CD14-positive monocyte (primary cell): ENCODE data around the gene RGS3. TPM values are rescaled to one million over a fixed set of nuclear protein-coding genes. Genes with fewer than 3 reads are reported as not detected.

Experiments used
- DNase-seq, 3 donors: peaks; one replicate each; pipeline ENCODE4 v3.0.0-alpha.2; 2011 to 2022
- H2AFZ ChIP-seq: 2 replicates; pipeline ENCODE4 v1.6.0; 2012; ENCODE audit warnings: mild to moderate bottlenecking, low read depth, low read length, inconsistent platforms; ENCODE audit not compliant: insufficient read depth, poor library complexity, severe bottlenecking
- H3K27ac ChIP-seq, 2 donors: 1 replicate in 1 of 2; 2 replicates in 1 of 2; pipeline ENCODE4 v1.5.1; 2012 to 2013; ENCODE audit warnings: low read length in 2 of 2, control low read depth in 1 of 2, inconsistent platforms in 1 of 2, low read depth in 1 of 2, mild to moderate bottlenecking in 1 of 2
- H3K27me3 ChIP-seq, 2 donors: one replicate each; pipeline versions ENCODE4 v1.6.0 to v1.6.1; 2011 to 2013; ENCODE audit warnings: low read length in 2 of 2; ENCODE audit not compliant: control insufficient read depth in 2 of 2, insufficient read depth in 2 of 2
- H3K36me3 ChIP-seq, 2 donors: replicated peaks in 1 of 2; 1 replicate in 1 of 2; 2 replicates in 1 of 2; pipeline versions ENCODE4 v1.5.1 to v1.6.1; 2012 to 2013; ENCODE audit warnings: low read length in 2 of 2, control low read depth in 1 of 2, inconsistent platforms in 1 of 2, mild to moderate bottlenecking in 1 of 2; ENCODE audit not compliant: insufficient read depth in 2 of 2, control insufficient read depth in 1 of 2
- H3K4me1 ChIP-seq, 2 donors: 1 replicate in 1 of 2; 2 replicates in 1 of 2; pipeline versions ENCODE4 v1.5.1 to v1.6.1; 2012 to 2013; ENCODE audit warnings: low read length in 2 of 2, control low read depth in 1 of 2, inconsistent platforms in 1 of 2, mild to moderate bottlenecking in 1 of 2, moderate library complexity in 1 of 2; ENCODE audit not compliant: insufficient read depth in 2 of 2, control insufficient read depth in 1 of 2
- H3K4me2 ChIP-seq: replicated peaks from 2 replicates; pipeline ENCODE3; 2012; ENCODE audit warnings: low read length, moderate library complexity, mild to moderate bottlenecking; ENCODE audit not compliant: poor library complexity, severe bottlenecking; ENCODE audit errors: extremely low read depth
- H3K4me3 ChIP-seq, 3 experiments: fragments of 200-600 bp in 1 of 3; sonication (generic) in 1 of 3; replicated peaks in 1 of 3; 1 replicate in 2 of 3; 2 replicates in 1 of 3; pipeline ENCODE4 v1.5.1; 2011 to 2013; ENCODE audit warnings: low read length in 3 of 3, mild to moderate bottlenecking in 3 of 3, control low read depth in 2 of 3, low read depth in 2 of 3, inconsistent platforms in 1 of 3, moderate library complexity in 1 of 3
- H3K79me2 ChIP-seq: 2 replicates; pipeline ENCODE4 v1.6.0; 2012; ENCODE audit warnings: mild to moderate bottlenecking, control low read depth, inconsistent platforms, low read length, moderate library complexity; ENCODE audit not compliant: insufficient read depth
- H3K9ac ChIP-seq: 2 replicates; pipeline ENCODE4 v1.6.0; 2017; ENCODE audit warnings: low read length, mild to moderate bottlenecking; ENCODE audit not compliant: insufficient read depth, poor library complexity, severe bottlenecking
- H3K9me3 ChIP-seq, 2 donors: replicated peaks in 1 of 2; 1 replicate in 1 of 2; 2 replicates in 1 of 2; pipeline versions ENCODE4 v1.5.1 to v1.6.1; 2012 to 2013; ENCODE audit warnings: low read length in 2 of 2, control low read depth in 1 of 2; ENCODE audit not compliant: control insufficient read depth in 1 of 2, insufficient read depth in 1 of 2
- H4K20me1 ChIP-seq: 2 replicates; pipeline ENCODE4 v1.6.0; 2012; ENCODE audit warnings: mild to moderate bottlenecking, low read length, control low read depth, moderate library complexity; ENCODE audit not compliant: insufficient read depth
- H3K27ac Mint-ChIP-seq, 7 donors: one replicate each; pipeline ENCODE4 v1.8.0; 2020; ENCODE audit warnings: mild to moderate bottlenecking in 7 of 7, mixed read lengths in 7 of 7, moderate library complexity in 6 of 7, inconsistent platforms in 2 of 7
- H3K27me3 Mint-ChIP-seq, 3 donors: one replicate each; pipeline ENCODE4 v1.8.0; 2021 to 2022; ENCODE audit warnings: low read depth in 3 of 3, mild to moderate bottlenecking in 3 of 3, mixed read lengths in 3 of 3, moderate library complexity in 3 of 3, inconsistent platforms in 1 of 3
- H3K36me3 Mint-ChIP-seq, 2 donors: one replicate each; pipeline ENCODE4 v1.8.0; 2020; ENCODE audit warnings: mixed read lengths in 2 of 2, inconsistent platforms in 1 of 2, mild to moderate bottlenecking in 1 of 2
- H3K4me1 Mint-ChIP-seq: one replicate; pipeline ENCODE4 v1.8.0; 2020; ENCODE audit warnings: mild to moderate bottlenecking, mixed read lengths
- H3K4me3 Mint-ChIP-seq, 2 donors: one replicate each; pipeline ENCODE4 v1.8.0; 2020; ENCODE audit warnings: mild to moderate bottlenecking in 2 of 2, mixed read lengths in 2 of 2, moderate library complexity in 1 of 2
- H3K9me3 Mint-ChIP-seq, 7 donors: one replicate each; pipeline ENCODE4 v1.8.0; 2020 to 2022; ENCODE audit warnings: mixed read lengths in 7 of 7, mild to moderate bottlenecking in 6 of 7, moderate library complexity in 6 of 7, inconsistent platforms in 2 of 7
- WGBS: methylation state at CpG from one replicate; pipeline ENCODE4 v1.1.5; 2013; ENCODE audit warnings: missing lambda C conversion rate; ENCODE audit not compliant: insufficient coverage; 5-methylcytosine and 5-hydroxymethylcytosine counted together
- intact Hi-C, 2 donors: fragments of 100-400 bp; cut with micrococcal nuclease; formaldehyde crosslinking; loops; one replicate each; pipeline versions ENCODE4 v1.15.0 to v1.15.1; 2023
- polyA plus RNA-seq, 3 donors: library from polyadenylated mRNA; depleted of rRNA in 1 of 3; unstranded in 2 of 3; stranded (reverse) in 1 of 3; fragments of 300-500 nt in 2 of 3; fragments of >200 nt in 1 of 3; fragmentation: Illumina TruSeq in 2 of 3; gene quantifications; 1 replicate in 2 of 3; 2 replicates in 1 of 3; pipeline ENCODE4 v1.2.3, GENCODE V29; 2012 to 2021
- TF ChIP-seq, protein P1 (sequence below): fragments of 200-600 bp; IDR thresholded peaks from one replicate; pipeline ENCODE4 v1.8.0; 2022; ENCODE audit warnings: antibody characterized with exemption, mild to moderate bottlenecking

RGS3 gene
- polyA plus RNA-seq, 3 donors: 9.1 to 16.2 (median 15.8) TPM

DNA sequence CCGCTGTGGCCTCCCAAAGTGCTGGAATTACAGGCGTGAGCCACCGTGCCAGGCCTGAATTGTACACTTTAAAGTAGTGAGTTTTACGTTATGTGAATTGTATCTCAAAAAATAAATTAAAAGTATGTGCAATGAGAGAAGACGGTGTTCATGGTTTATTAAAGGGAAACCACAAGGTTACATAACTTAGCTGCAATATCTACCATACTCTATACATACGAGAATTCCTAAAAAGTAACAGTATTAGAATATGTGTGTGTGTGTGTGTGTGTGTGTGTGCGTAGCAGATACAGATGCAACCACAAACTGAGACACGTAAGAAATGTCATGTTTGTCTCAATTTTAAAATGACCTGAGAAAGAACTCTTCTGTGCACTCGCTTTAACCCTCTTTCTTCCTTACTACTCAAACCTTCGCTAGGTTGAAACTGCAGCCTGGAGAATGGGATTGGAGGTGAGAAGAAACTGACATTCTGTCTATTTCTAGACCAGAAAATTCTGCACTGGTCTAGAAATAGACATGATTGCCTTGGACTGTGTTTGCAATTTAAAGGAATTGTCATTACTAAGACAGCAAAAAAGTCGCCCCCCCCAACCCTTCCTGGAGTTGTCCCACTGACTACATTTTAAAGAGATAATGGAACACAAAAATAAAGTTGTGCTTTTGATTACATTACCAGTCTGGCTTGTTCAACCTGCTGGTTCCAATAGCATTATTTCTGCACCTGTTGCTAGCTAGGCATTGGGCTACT is 167.0 kb downstream of the RGS3 start:
- H4K20me1 ChIP-seq: no peaks in the 10 kb centered on the region
- Mint-ChIP-seq H3K27me3 (peaks cover 7 to 17% (median 10%) of the 10 kb centered on the region in 3 donors), H3K4me3 (peak overlapping the region in 1 of 2 donors; percentile 41), H3K36me3 (no peaks in the 10 kb centered on the region), H3K9me3 (peaks cover 0 to 3% (median 0%) of the 10 kb centered on the region in 7 donors), H3K4me1 (peaks cover 18% of the 10 kb centered on the region), H3K27ac (no peak overlapping the region)
- no peak overlapping the region for H3K27ac ChIP-seq
- H3K79me2 ChIP-seq: no peaks in the 10 kb centered on the region
- peaks cover 8 to 10% of the 10 kb centered on the region in 2 donors for H3K4me1 ChIP-seq
- peak in 1 of 3 donors; percentile 14 for DNase-seq
- no peak overlapping the region for H3K4me3 ChIP-seq
- H3K9ac ChIP-seq: no peak overlapping the region
- intact Hi-C loops: no loop called here
- no peaks in the 10 kb centered on the region for H3K9me3 ChIP-seq
- H3K36me3 ChIP-seq: no peaks in the 10 kb centered on the region
- peaks cover 0 to 6% of the 10 kb centered on the region in 2 donors for H3K27me3 ChIP-seq
- TF ChIP-seq, protein P1, sequence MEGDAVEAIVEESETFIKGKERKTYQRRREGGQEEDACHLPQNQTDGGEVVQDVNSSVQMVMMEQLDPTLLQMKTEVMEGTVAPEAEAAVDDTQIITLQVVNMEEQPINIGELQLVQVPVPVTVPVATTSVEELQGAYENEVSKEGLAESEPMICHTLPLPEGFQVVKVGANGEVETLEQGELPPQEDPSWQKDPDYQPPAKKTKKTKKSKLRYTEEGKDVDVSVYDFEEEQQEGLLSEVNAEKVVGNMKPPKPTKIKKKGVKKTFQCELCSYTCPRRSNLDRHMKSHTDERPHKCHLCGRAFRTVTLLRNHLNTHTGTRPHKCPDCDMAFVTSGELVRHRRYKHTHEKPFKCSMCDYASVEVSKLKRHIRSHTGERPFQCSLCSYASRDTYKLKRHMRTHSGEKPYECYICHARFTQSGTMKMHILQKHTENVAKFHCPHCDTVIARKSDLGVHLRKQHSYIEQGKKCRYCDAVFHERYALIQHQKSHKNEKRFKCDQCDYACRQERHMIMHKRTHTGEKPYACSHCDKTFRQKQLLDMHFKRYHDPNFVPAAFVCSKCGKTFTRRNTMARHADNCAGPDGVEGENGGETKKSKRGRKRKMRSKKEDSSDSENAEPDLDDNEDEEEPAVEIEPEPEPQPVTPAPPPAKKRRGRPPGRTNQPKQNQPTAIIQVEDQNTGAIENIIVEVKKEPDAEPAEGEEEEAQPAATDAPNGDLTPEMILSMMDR: no peak
- no peak overlapping the region for H2AFZ ChIP-seq
- no peak overlapping the region for H3K4me2 ChIP-seq
- 80% methylated on average over 1 of the region's 11 CpGs for WGBS

DNA sequence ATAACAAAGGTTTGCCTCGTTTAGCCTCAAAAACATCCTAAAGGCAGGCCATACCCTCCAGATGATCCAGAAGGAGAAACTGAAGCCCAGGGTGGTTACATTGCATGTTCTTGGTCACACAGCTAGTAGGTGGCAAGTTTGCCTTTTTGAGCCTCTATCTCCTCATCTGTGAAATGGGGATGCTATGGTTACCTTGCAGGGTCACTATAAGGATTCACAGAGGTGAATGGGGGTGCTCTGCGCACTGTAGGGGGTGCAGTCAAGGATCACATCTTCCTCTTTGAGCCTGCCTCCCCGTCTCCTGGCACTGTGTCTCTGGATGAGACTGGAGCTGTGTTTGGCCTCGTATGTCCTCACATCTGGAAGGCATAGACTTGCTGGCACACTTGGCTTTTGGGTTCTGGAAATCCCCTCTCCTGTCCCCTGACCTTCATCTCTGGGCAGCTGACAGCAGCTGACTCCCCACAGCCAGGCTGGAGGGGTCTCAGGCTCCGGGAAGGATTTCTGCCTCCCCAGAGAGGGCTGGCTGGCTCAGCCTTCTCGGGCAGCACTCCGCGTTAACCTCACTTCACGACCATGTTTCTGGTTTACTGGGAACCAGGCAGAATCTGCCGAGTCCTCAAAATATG is 167.7 kb downstream of the RGS3 start:
- H3K27ac Mint-ChIP-seq: no peak overlapping the region
- WGBS: 92% methylated on average over 10 of the region's 10 CpGs

More for the DNA sequence above, 167.7 kb downstream of the RGS3 start:
- Histone ChIP-seq H3K9ac (no peak overlapping the region), H3K36me3 (no peaks in the 10 kb centered on the region), H3K4me3 (no peak overlapping the region), H3K9me3 (no peaks in the 10 kb centered on the region), H4K20me1 (no peaks in the 10 kb centered on the region), H2AFZ (no peak overlapping the region), H3K27me3 (peaks cover 0 to 6% of the 10 kb centered on the region in 2 donors), H3K4me1 (peaks cover 8 to 10% of the 10 kb centered on the region in 2 donors), H3K79me2 (no peaks in the 10 kb centered on the region), H3K4me2 (no peak overlapping the region), H3K27ac (no peak overlapping the region)
- TF ChIP-seq, protein P1: no peak
- Mint-ChIP-seq H3K27me3 (peaks cover 7 to 17% (median 10%) of the 10 kb centered on the region in 3 donors), H3K4me1 (peaks cover 18% of the 10 kb centered on the region), H3K36me3 (no peaks in the 10 kb centered on the region), H3K4me3 (no peak overlapping the region), H3K9me3 (peaks cover 0 to 3% (median 0%) of the 10 kb centered on the region in 7 donors)
- no peak for DNase-seq
- intact Hi-C loops: no loop called here
